ENCODE measurements around the gene COL15A1.

GRCh38 chr9:99101271-99101670, 157.6 kb downstream of the COL15A1 start:
- TF ChIP-seq CTCF (optimal IDR thresholded peaks at IDR 0.05 in 1 of 3, IDR thresholded peaks at IDR 0.05 in 1 of 3, conservative IDR thresholded peaks at IDR 0.05 in 1 of 3; ENCODE audit: extremely low read depth in 1 of 3, insufficient read depth in 2 of 3, low read length in 3 of 3) = no peak
- TF ChIP-seq EZH2 (IDR thresholded peaks at IDR 0.05; ENCODE audit: low read length) = no peak
